Thyroid gland (tissue), 4 donors: ENCODE data around the gene ADPRS.

Source experiments
- POLR2A ChIP-seq, 2 donors: fragments of 450-650 bp; IDR thresholded peaks; one replicate each; pipeline ENCODE4 v1.6.1; 2017; ENCODE audit warnings: antibody characterized with exemption in 2 of 2, mild to moderate bottlenecking in 2 of 2, moderate library complexity in 1 of 2
- TF ChIP-seq, protein P1 (sequence below), 6 experiments: fragments of 200-600 bp in 3 of 6; fragments of 450-650 bp in 3 of 6; sonication (generic) in 3 of 6; IDR thresholded peaks; one replicate each; pipeline ENCODE4 v1.5.1; 2016 to 2019; ENCODE audit warnings: antibody characterized with exemption in 6 of 6, mild to moderate bottlenecking in 2 of 6, inconsistent platforms in 1 of 6, moderate library complexity in 1 of 6

DNA sequence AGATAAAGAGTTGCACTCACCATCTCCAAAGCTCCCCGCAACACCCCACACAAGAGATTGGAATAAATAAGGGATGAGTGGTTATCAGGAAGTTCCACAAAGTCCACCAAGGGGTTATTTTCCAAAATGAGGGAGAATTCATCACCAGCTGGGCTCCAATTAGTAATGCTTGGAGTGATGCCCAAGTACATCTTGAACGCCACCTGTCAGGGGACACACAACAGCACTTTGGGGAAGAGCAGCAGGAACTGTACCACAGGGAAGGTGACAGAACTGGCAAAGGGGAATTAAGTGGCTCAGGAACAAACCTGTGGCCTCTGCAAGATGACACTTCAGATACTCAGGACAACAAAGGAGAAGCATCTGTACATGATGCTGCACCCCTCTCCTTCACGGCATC lies 49.1 kb downstream of the ADPRS start:
- TF ChIP-seq, protein P1, sequence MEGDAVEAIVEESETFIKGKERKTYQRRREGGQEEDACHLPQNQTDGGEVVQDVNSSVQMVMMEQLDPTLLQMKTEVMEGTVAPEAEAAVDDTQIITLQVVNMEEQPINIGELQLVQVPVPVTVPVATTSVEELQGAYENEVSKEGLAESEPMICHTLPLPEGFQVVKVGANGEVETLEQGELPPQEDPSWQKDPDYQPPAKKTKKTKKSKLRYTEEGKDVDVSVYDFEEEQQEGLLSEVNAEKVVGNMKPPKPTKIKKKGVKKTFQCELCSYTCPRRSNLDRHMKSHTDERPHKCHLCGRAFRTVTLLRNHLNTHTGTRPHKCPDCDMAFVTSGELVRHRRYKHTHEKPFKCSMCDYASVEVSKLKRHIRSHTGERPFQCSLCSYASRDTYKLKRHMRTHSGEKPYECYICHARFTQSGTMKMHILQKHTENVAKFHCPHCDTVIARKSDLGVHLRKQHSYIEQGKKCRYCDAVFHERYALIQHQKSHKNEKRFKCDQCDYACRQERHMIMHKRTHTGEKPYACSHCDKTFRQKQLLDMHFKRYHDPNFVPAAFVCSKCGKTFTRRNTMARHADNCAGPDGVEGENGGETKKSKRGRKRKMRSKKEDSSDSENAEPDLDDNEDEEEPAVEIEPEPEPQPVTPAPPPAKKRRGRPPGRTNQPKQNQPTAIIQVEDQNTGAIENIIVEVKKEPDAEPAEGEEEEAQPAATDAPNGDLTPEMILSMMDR (IDR thresholded peaks at IDR 0.05) = no peak
- no peak for TF ChIP-seq POLR2A (IDR thresholded peaks at IDR 0.05)
